Liver (tissue), 9 donors: ENCODE results near the gene ATG2B. TPM values are rescaled to one million over a fixed set of nuclear protein-coding genes. Genes with fewer than 3 reads are reported as not detected.

Source experiments
- DNase-seq: peaks from one replicate; pipeline ENCODE4 v3.0.0-alpha.2; 2017; ENCODE audit warnings: low spot score
- H3K27ac ChIP-seq, 2 donors: one replicate each; pipeline ENCODE4 v1.7.0; 2013; ENCODE audit warnings: inconsistent platforms in 2 of 2, low read length in 2 of 2, control low read depth in 1 of 2, low read depth in 1 of 2, mild to moderate bottlenecking in 1 of 2
- H3K27me3 ChIP-seq, 4 donors: one replicate each; pipeline versions ENCODE4 v1.6.1 to v1.7.0; 2013; ENCODE audit warnings: low read length in 3 of 4, inconsistent platforms in 1 of 4, mild to moderate bottlenecking in 1 of 4, moderate library complexity in 1 of 4; ENCODE audit not compliant: control insufficient read depth in 4 of 4, insufficient read depth in 4 of 4
- H3K36me3 ChIP-seq, 4 donors: one replicate each; pipeline versions ENCODE4 v1.6.1 to v1.7.0; 2013; ENCODE audit warnings: low read length in 3 of 4, mild to moderate bottlenecking in 3 of 4, low read depth in 1 of 4, moderate library complexity in 1 of 4; ENCODE audit not compliant: control insufficient read depth in 4 of 4, insufficient read depth in 3 of 4
- H3K4me1 ChIP-seq, 4 donors: one replicate each; pipeline versions ENCODE4 v1.6.1 to v1.7.0; 2013; ENCODE audit warnings: low read length in 3 of 4, mild to moderate bottlenecking in 3 of 4, moderate library complexity in 1 of 4; ENCODE audit not compliant: control insufficient read depth in 4 of 4, insufficient read depth in 4 of 4
- H3K4me3 ChIP-seq, 3 donors: one replicate each; pipeline versions ENCODE4 v1.6.1 to v1.7.0; 2013; ENCODE audit warnings: low read length in 3 of 3, control low read depth in 1 of 3, low read depth in 1 of 3, mild to moderate bottlenecking in 1 of 3
- H3K9ac ChIP-seq, 2 donors: one replicate each; pipeline ENCODE4 v1.7.0; 2013; ENCODE audit warnings: low read length in 2 of 2, mild to moderate bottlenecking in 2 of 2, moderate library complexity in 2 of 2, control low read depth in 1 of 2, low read depth in 1 of 2
- H3K9me3 ChIP-seq, 4 donors: one replicate each; pipeline versions ENCODE4 v1.6.1 to v1.7.0; 2013; ENCODE audit warnings: low read length in 3 of 4; ENCODE audit not compliant: control insufficient read depth in 4 of 4
- ATF3 ChIP-seq: IDR thresholded peaks from 2 replicates; pipeline ENCODE4 v1.6.1; 2016; ENCODE audit warnings: antibody characterized with exemption
- CTCF ChIP-seq: fragments of 150-350 bp; IDR thresholded peaks from 2 replicates; pipeline ENCODE4 v1.5.1; 2017; ENCODE audit warnings: improper control_type of control experiment, low read depth, low read length; ENCODE audit not compliant: missing input control
- EGR1 ChIP-seq, 2 donors: IDR thresholded peaks; 2 replicates each; pipeline ENCODE4 v1.6.1; 2016 to 2018; ENCODE audit warnings: antibody characterized with exemption in 2 of 2, low read depth in 2 of 2
- FOXA1 ChIP-seq: IDR thresholded peaks from 2 replicates; pipeline ENCODE4 v1.6.1; 2016; ENCODE audit warnings: antibody characterized with exemption
- FOXA2 ChIP-seq: IDR thresholded peaks from 2 replicates; pipeline ENCODE4 v1.6.1; 2016; ENCODE audit warnings: antibody characterized with exemption
- GABPA ChIP-seq, 2 donors: IDR thresholded peaks in 1 of 2; conservative IDR thresholded peaks in 1 of 2; 2 replicates each; pipeline ENCODE4 v1.6.1; 2016; ENCODE audit warnings: antibody characterized with exemption in 2 of 2, mild to moderate bottlenecking in 1 of 2, moderate library complexity in 1 of 2
- HNF4A ChIP-seq, 2 donors: conservative IDR thresholded peaks; 2 replicates each; pipeline ENCODE4 v1.6.1; 2016; ENCODE audit warnings: antibody characterized with exemption in 2 of 2, mild to moderate bottlenecking in 2 of 2
- HNF4G ChIP-seq: IDR thresholded peaks from 2 replicates; pipeline ENCODE4 v1.6.1; 2016; ENCODE audit warnings: antibody characterized with exemption
- JUND ChIP-seq, 2 donors: IDR thresholded peaks; 2 replicates each; pipeline ENCODE4 v1.6.1; 2016; ENCODE audit warnings: antibody characterized with exemption in 2 of 2
- MAX ChIP-seq: IDR thresholded peaks from 2 replicates; pipeline ENCODE4 v1.6.1; 2016; ENCODE audit warnings: antibody characterized with exemption
- NR2F2 ChIP-seq: IDR thresholded peaks from 2 replicates; pipeline ENCODE4 v1.6.1; 2016; ENCODE audit warnings: antibody characterized with exemption
- RAD21 ChIP-seq, 2 donors: IDR thresholded peaks; 2 replicates each; pipeline ENCODE4 v1.6.1; 2016; ENCODE audit warnings: antibody characterized with exemption in 2 of 2, mild to moderate bottlenecking in 2 of 2
- REST ChIP-seq: IDR thresholded peaks from 2 replicates; pipeline ENCODE4 v1.6.1; 2016; ENCODE audit warnings: antibody characterized with exemption, mild to moderate bottlenecking
- RXRA ChIP-seq, 2 donors: IDR thresholded peaks; 2 replicates each; pipeline ENCODE4 v1.6.1; 2017 to 2018; ENCODE audit warnings: antibody characterized with exemption in 2 of 2, mild to moderate bottlenecking in 1 of 2
- SP1 ChIP-seq: IDR thresholded peaks from 2 replicates; pipeline ENCODE4 v1.6.1; 2018; ENCODE audit warnings: antibody characterized with exemption, mild to moderate bottlenecking
- TAF1 ChIP-seq: conservative IDR thresholded peaks from 2 replicates; pipeline ENCODE4 v1.6.1; 2016; ENCODE audit warnings: antibody characterized with exemption, mild to moderate bottlenecking
- YY1 ChIP-seq: IDR thresholded peaks from 2 replicates; pipeline ENCODE4 v1.6.1; 2016; ENCODE audit warnings: antibody characterized with exemption, mild to moderate bottlenecking
- WGBS: extraction: QIAGEN DNeasy Blood & Tissue Kit; methylation state at CpG from one replicate; pipeline ENCODE4 v1.1.7; 2013; 5-methylcytosine and 5-hydroxymethylcytosine counted together
- polyA plus RNA-seq, 2 donors: library from polyadenylated mRNA; stranded (reverse) in 1 of 2; unstranded in 1 of 2; fragments of 200-250 nt in 1 of 2; fragments of >200 nt in 1 of 2; fragmentation: Nextera tagmentation in 1 of 2; extraction: Ambion mirVana in 1 of 2; gene quantifications; one replicate each; pipeline versions ENCODE4 v1.2.1 to v1.2.3, GENCODE V29; 2013 to 2015
- total RNA-seq, 2 donors: library from RNA; depleted of rRNA; stranded (reverse); fragments of >200 nt; gene quantifications; one replicate each; pipeline ENCODE4 v1.2.3, GENCODE V29; 2014
- donor health status: healthy.
- donor health status: healthy.
- donor health status: healthy.
- donor health status: healthy.
- donor health status: healthy.

Gene ATG2B
- total and polyA plus RNA-seq, 4 donors, result 4.7 to 36.0 (median 20.5) TPM

GRCh38 chr14:96364962-96365361 lies 1.8 kb upstream of the ATG2B start:
- no peak overlapping the region for H3K9ac ChIP-seq
- H3K27me3 ChIP-seq, result no peaks in the 10 kb centered on the region
- TF ChIP-seq RAD21 (IDR thresholded peaks at IDR 0.05), result no peak
- no peak for TF ChIP-seq NR2F2
- TF ChIP-seq HNF4G, result no peak
- no peak for TF ChIP-seq SP1
- TF ChIP-seq HNF4A (conservative IDR thresholded peaks at IDR 0.05), result no peak
- TF ChIP-seq JUND (IDR thresholded peaks at IDR 0.05), result no peak
- TF ChIP-seq FOXA2, result no peak
- TF ChIP-seq CTCF, result no peak
- no peak for TF ChIP-seq YY1
- no peak for TF ChIP-seq MAX
- TF ChIP-seq EGR1 (IDR thresholded peaks at IDR 0.05; ENCODE audit: low read depth in 2 of 2), result no peak
- no peak for TF ChIP-seq ATF3
- no peak overlapping the region for H3K27ac ChIP-seq
- H3K36me3 ChIP-seq, result no peaks in the 10 kb centered on the region
- 65% methylated on average over 1 of the region's 1 CpG for WGBS
- no peak overlapping the region for H3K4me3 ChIP-seq
- DNase-seq, result no peak
- H3K4me1 ChIP-seq, result peaks cover 2 to 23% (median 20%) of the 10 kb centered on the region in 4 donors
- no peaks in the 10 kb centered on the region for H3K9me3 ChIP-seq

GRCh38 chr14:96363751-96364336 lies 703 bp upstream of the ATG2B start:
- Histone ChIP-seq H3K4me1 (peaks cover 3 to 23% (median 20%) of the 10 kb centered on the region in 4 donors), H3K36me3 (no peaks in the 10 kb centered on the region), H3K9ac (peak overlapping the region; percentile 35 to 74), H3K9me3 (no peaks in the 10 kb centered on the region), H3K27me3 (no peaks in the 10 kb centered on the region), H3K27ac (peak overlapping the region; percentile 58 to 98), H3K4me3 (peak overlapping the region; percentile 80 to 97 (median 95))
- TF ChIP-seq YY1 (peak; percentile 23), RXRA (IDR thresholded peaks at IDR 0.05) (no peak), GABPA (IDR thresholded peaks at IDR 0.05 in 1 of 2, conservative IDR thresholded peaks at IDR 0.05 in 1 of 2) (no peak), NR2F2 (no peak), EGR1 (IDR thresholded peaks at IDR 0.05; ENCODE audit: low read depth in 2 of 2) (no peak), SP1 (no peak), MAX (no peak), HNF4A (conservative IDR thresholded peaks at IDR 0.05) (no peak), RAD21 (IDR thresholded peaks at IDR 0.05) (peak in 1 of 2 donors; percentile 18), FOXA1 (no peak), ATF3 (no peak), CTCF (no peak), TAF1 (no peak), HNF4G (no peak), REST (no peak)
- WGBS, result under 1% methylated on average over 38 of the region's 38 CpGs
- peak; percentile 60 for DNase-seq
